Measurements from ENCODE around the gene ERFL.

DNA sequence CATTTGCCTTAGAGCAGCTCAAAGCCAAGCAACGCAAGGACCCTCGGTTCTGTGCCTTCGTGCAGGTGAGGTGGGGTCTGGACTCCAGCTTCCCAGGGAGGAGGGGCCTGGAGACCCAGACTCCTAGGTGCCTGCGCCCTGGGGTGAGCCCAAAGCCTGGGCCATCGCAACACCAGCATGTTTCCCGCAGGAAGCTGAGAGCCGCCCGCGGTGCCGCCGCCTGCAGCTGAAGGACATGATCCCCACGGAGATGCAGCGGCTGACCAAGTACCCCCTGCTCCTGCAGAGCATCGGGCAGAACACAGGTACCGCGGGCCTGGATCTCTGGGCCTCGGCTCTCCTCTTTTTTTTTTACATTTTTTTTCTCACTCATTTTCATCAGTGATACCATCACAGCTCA is 25.7 kb downstream of the ERFL start:
- TF ChIP-seq, protein P1, sequence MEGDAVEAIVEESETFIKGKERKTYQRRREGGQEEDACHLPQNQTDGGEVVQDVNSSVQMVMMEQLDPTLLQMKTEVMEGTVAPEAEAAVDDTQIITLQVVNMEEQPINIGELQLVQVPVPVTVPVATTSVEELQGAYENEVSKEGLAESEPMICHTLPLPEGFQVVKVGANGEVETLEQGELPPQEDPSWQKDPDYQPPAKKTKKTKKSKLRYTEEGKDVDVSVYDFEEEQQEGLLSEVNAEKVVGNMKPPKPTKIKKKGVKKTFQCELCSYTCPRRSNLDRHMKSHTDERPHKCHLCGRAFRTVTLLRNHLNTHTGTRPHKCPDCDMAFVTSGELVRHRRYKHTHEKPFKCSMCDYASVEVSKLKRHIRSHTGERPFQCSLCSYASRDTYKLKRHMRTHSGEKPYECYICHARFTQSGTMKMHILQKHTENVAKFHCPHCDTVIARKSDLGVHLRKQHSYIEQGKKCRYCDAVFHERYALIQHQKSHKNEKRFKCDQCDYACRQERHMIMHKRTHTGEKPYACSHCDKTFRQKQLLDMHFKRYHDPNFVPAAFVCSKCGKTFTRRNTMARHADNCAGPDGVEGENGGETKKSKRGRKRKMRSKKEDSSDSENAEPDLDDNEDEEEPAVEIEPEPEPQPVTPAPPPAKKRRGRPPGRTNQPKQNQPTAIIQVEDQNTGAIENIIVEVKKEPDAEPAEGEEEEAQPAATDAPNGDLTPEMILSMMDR (IDR thresholded peaks at IDR 0.05; ENCODE audit: low read depth, low read length) = no peak
- TF ChIP-seq EZH2phosphoT487 (IDR thresholded peaks at IDR 0.05; ENCODE audit: low read depth) = no peak

Measured in OCI-LY3 (cell line).